Panc1 (cell line): ENCODE data around the gene CDK1. TPM values are rescaled to one million over a fixed set of nuclear protein-coding genes. Genes with fewer than 3 reads are reported as not detected.

Experiments used
- ATAC-seq: fragments of 200-7000 bp; cut with Tn5 transposase; 2 replicates; pipeline ENCODE4 v1.9.1; 2020; ENCODE audit warnings: mild to moderate bottlenecking, moderate library complexity
- BruUV-seq: library from RNA; stranded (reverse); fragments of 400-500 nt; replicated peaks from 2 replicates; lab custom pipeline; 2021; lab: Mats Ljungman, UMichigan
- CTCF ChIA-PET: fragments of 300-600 bp; sonication (Branson Sonifier 250); formaldehyde crosslinking; loops from one replicate; lab custom pipeline; 2022; ENCODE audit warnings: antibody characterized with exemption; lab: Charles Lee
- POLR2A ChIA-PET: fragments of 300-600 bp; sonication (Branson Sonifier 250); formaldehyde crosslinking; loops from one replicate; lab custom pipeline; 2022; ENCODE audit warnings: antibody characterized with exemption; lab: Charles Lee
- DNase-seq: peaks from one replicate; pipeline ENCODE4 v3.0.0-alpha.2; 2010; ENCODE audit warnings: low read depth, low spot score
- H3K27ac ChIP-seq: 2 replicates; pipeline ENCODE4 v1.5.1; 2011; ENCODE audit warnings: mild to moderate bottlenecking, low read length, inconsistent platforms
- H3K27me3 ChIP-seq: fragments of 200-500 bp; sonication (Bioruptor generic); 2 replicates; pipeline ENCODE4 v1.6.0; 2014; ENCODE audit warnings: low read length, inconsistent platforms; ENCODE audit not compliant: control insufficient read depth, insufficient read depth
- H3K36me3 ChIP-seq: fragments of 200-500 bp; sonication (Bioruptor generic); 2 replicates; pipeline ENCODE4 v1.5.1; 2014; ENCODE audit warnings: inconsistent platforms, mild to moderate bottlenecking, low read length, moderate library complexity; ENCODE audit not compliant: control insufficient read depth, insufficient read depth
- H3K4me1 ChIP-seq: 2 replicates; pipeline ENCODE4 v1.5.1; 2011; ENCODE audit warnings: inconsistent platforms, mild to moderate bottlenecking, low read length, moderate library complexity; ENCODE audit not compliant: control insufficient read depth, insufficient read depth
- H3K4me3 ChIP-seq, 2 experiments: 2 replicates each; pipeline ENCODE4 v1.5.1; 2011 to 2012; ENCODE audit warnings: low read depth in 2 of 2, low read length in 2 of 2, mild to moderate bottlenecking in 2 of 2, inconsistent platforms in 1 of 2, moderate library complexity in 1 of 2
- H3K9me3 ChIP-seq: fragments of 200-500 bp; sonication (Bioruptor generic); 2 replicates; pipeline ENCODE4 v1.5.1; 2014; ENCODE audit warnings: low read depth, mild to moderate bottlenecking, inconsistent platforms, low read length, moderate library complexity; ENCODE audit not compliant: control insufficient read depth, insufficient read depth
- CTCF ChIP-seq: fragments of 450-650 bp; IDR thresholded peaks from 2 replicates; pipeline ENCODE4 v1.5.1; 2017; ENCODE audit warnings: mild to moderate bottlenecking
- POLR2AphosphoS5 ChIP-seq: IDR thresholded peaks from 2 replicates; pipeline ENCODE4 v1.6.1; 2012; ENCODE audit warnings: mild to moderate bottlenecking, low read depth, low read length, moderate library complexity
- REST ChIP-seq, 2 experiments: IDR thresholded peaks; 2 replicates each; pipeline ENCODE4 v1.6.1; 2011 to 2012; ENCODE audit warnings: low read depth in 2 of 2, control low read depth in 1 of 2, low read length in 1 of 2, mild to moderate bottlenecking in 1 of 2, moderate library complexity in 1 of 2; ENCODE audit not compliant: insufficient read depth in 1 of 2
- SIN3A ChIP-seq: IDR thresholded peaks from 2 replicates; pipeline ENCODE4 v1.6.1; 2012; ENCODE audit warnings: low read depth, mild to moderate bottlenecking, low read length, moderate library complexity, borderline replicate concordance; ENCODE audit not compliant: insufficient read depth
- TCF7L2 ChIP-seq: IDR thresholded peaks from 2 replicates; pipeline ENCODE4 v1.6.1; 2011; ENCODE audit warnings: mild to moderate bottlenecking, low read depth, low read length, inconsistent platforms
- in situ Hi-C: cut with HindIII; loops from 2 replicates; pipeline ENCODE4 v1.10.0; 2016; ENCODE audit warnings: low sequenced_read_pairs, low pct_unique_long_range_greater_than_20kb
- intact Hi-C: fragments of 100-400 bp; cut with micrococcal nuclease; formaldehyde crosslinking; loops from one replicate; pipeline ENCODE4 v1.10.0; 2022; ENCODE audit not compliant: unreplicated experiment
- total RNA-seq: library from RNA; stranded (reverse); gene quantifications from one replicate; pipeline ENCODE4 v1.2.1, GENCODE V29; 2021; ENCODE audit not compliant: unreplicated experiment

CDK1 gene
- total RNA-seq, 1 experiment from 2014 or later: 75.5 TPM

GRCh38 chr10:60798031-60798430 is 19.8 kb downstream of the CDK1 start:
- BruUV-seq: no TSS peak
- peaks cover 29% of the 10 kb centered on the region for H3K36me3 ChIP-seq
- in situ Hi-C loops: no loop called here
- no peaks in the 10 kb centered on the region for H3K9me3 ChIP-seq
- ChIA-PET POLR2A (no interaction called here), CTCF (no interaction called here)
- H3K4me1 ChIP-seq: peaks cover 6% of the 10 kb centered on the region; the same call in 1 of the 2 replicates
- no peak for TF ChIP-seq CTCF
- TF ChIP-seq TCF7L2: no peak
- no peak for TF ChIP-seq SIN3A
- no peak for TF ChIP-seq POLR2AphosphoS5
- no peak for TF ChIP-seq REST (IDR thresholded peaks at IDR 0.05; ENCODE audit: insufficient read depth in 1 of 2, low read depth in 2 of 2, low read length in 1 of 2)
- DNase-seq (no peak), ATAC-seq (peak; percentile 58; the same call in 1 of the 2 replicates)
- intact Hi-C loops: no loop called here
- no peak overlapping the region for H3K27ac ChIP-seq
- no peak overlapping the region for H3K4me3 ChIP-seq
- no peaks in the 10 kb centered on the region for H3K27me3 ChIP-seq

GRCh38 chr10:60798870-60799269 is 20.6 kb downstream of the CDK1 start:
- ChIA-PET POLR2A (no interaction called here), CTCF (no interaction called here)
- H3K9me3 ChIP-seq: no peaks in the 10 kb centered on the region
- DNase-seq (no peak), ATAC-seq (peak; percentile 42; the same call in 1 of the 2 replicates)
- intact Hi-C loops: no loop called here
- no peak overlapping the region for H3K4me3 ChIP-seq
- H3K27me3 ChIP-seq: no peaks in the 10 kb centered on the region
- TF ChIP-seq CTCF (no peak), POLR2AphosphoS5 (no peak), TCF7L2 (no peak), REST (IDR thresholded peaks at IDR 0.05; ENCODE audit: insufficient read depth in 1 of 2, low read depth in 2 of 2, low read length in 1 of 2) (no peak), SIN3A (no peak)
- BruUV-seq: no TSS peak
- in situ Hi-C loops: no loop called here
- H3K27ac ChIP-seq: no peak overlapping the region
- H3K4me1 ChIP-seq: peaks cover 6% of the 10 kb centered on the region; the same call in 1 of the 2 replicates
- H3K36me3 ChIP-seq: peaks cover 21% of the 10 kb centered on the region
